Measurements from ENCODE around the gene DCLK2.

The DCLK2 gene

GRCh38 chr4:150283689-150284088, 205.4 kb downstream of the DCLK2 start:
- DNase-seq: no peak

GRCh38 chr4:150286656-150287055, 208.4 kb downstream of the DCLK2 start:
- no peak for DNase-seq

GRCh38 chr4:150289198-150289597, 211.0 kb downstream of the DCLK2 start:
- DNase-seq: no peak

- DNase-seq: no peak
Observed at GRCh38 chr4:150289881-150290280, 211.6 kb downstream of the DCLK2 start.

- peak; percentile 2 for DNase-seq
Observed at GRCh38 chr4:150297861-150298474, 219.7 kb downstream of the DCLK2 start.

GRCh38 chr4:150299816-150300215, 221.6 kb downstream of the DCLK2 start:
- DNase-seq: no peak

GRCh38 chr4:150302553-150302952, 224.3 kb downstream of the DCLK2 start:
- peak; percentile 2 for DNase-seq

GRCh38 chr4:150305995-150306394, 227.8 kb downstream of the DCLK2 start:
- no peak for DNase-seq

- DNase-seq: no peak
Observed at GRCh38 chr4:150306719-150307118, 228.5 kb downstream of the DCLK2 start.

Measured in stimulated activated naive CD4-positive, alpha-beta T cell treated with Interleukin-2 at 50 U/mL for 16 hours (primary cell).